Tibial artery (tissue), 4 donors: ENCODE measurements around the gene TK1.

Experiments
- DNase-seq, 2 donors: peaks; one replicate each; pipeline ENCODE4 v3.0.0-alpha.2; 2019
- H3K27ac ChIP-seq, 2 donors: fragments of 200-600 bp; sonication (generic) in 1 of 2; 1 replicate in 1 of 2; 2 replicates in 1 of 2; pipeline ENCODE4 v1.5.1; 2018 to 2019; ENCODE audit warnings: mild to moderate bottlenecking in 1 of 2
- H3K27me3 ChIP-seq, 2 donors: fragments of 200-600 bp; sonication (generic) in 1 of 2; one replicate each; pipeline versions ENCODE4 v1.5.1 to v1.6.0; 2016 to 2019
- H3K36me3 ChIP-seq, 3 donors: fragments of 200-600 bp; sonication (generic) in 2 of 3; one replicate each; pipeline ENCODE4 v1.5.1; 2016 to 2019; ENCODE audit warnings: mild to moderate bottlenecking in 2 of 3
- H3K4me1 ChIP-seq, 4 donors: fragments of 200-600 bp; sonication (generic) in 2 of 4; 1 replicate in 3 of 4; 2 replicates in 1 of 4; pipeline ENCODE4 v1.5.1; 2016 to 2019
- H3K4me3 ChIP-seq, 2 donors: fragments of 200-600 bp; sonication (generic) in 1 of 2; 1 replicate in 1 of 2; 2 replicates in 1 of 2; pipeline ENCODE4 v1.5.1; 2018 to 2019; ENCODE audit warnings: mild to moderate bottlenecking in 2 of 2
- H3K9me3 ChIP-seq, 3 donors: fragments of 200-600 bp; sonication (generic) in 1 of 3; one replicate each; pipeline ENCODE4 v1.5.1; 2016 to 2019
- intact Hi-C: fragments of 100-400 bp; cut with DNase I; formaldehyde crosslinking; loops from one replicate; pipeline ENCODE4 v1.15.0; 2023; ENCODE audit warnings: low total_unique reads
- TF ChIP-seq, protein P1 (sequence below), 2 experiments: fragments of 200-600 bp in 1 of 2; fragments of 450-650 bp in 1 of 2; IDR thresholded peaks; one replicate each; pipeline ENCODE4 v1.5.1; 2017 to 2019; ENCODE audit warnings: antibody characterized with exemption in 2 of 2, mild to moderate bottlenecking in 1 of 2, moderate library complexity in 1 of 2

Gene TK1

DNA sequence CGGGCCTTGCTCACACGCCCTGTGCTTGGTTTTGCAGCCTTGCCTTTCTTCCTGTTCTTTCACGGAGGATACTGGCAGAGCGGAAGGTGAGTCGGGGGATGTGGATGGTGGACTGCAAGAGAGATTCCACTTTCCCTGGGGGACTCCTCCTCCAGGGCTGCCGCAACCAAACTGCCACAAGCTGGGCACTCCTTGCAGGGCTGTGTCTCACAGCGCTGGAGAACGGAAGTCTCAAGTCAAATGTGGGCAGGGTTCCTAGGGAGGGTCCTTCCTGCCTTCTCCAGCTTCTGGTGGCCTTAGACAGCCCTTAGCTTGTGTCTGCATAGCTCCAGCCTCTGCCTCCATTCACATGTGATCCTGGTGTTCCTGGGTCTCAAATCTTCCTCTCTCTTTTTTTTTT lies 15.8 kb upstream of the TK1 start:
- Histone ChIP-seq H3K36me3 (peaks cover 0 to 33% (median 13%) of the 10 kb centered on the region in 3 donors), H3K4me1 (peaks cover 0 to 11% (median 0%) of the 10 kb centered on the region in 4 donors), H3K27ac (no peak overlapping the region), H3K4me3 (no peak overlapping the region), H3K27me3 (no peaks in the 10 kb centered on the region), H3K9me3 (no peaks in the 10 kb centered on the region)
- DNase-seq = no peak
- intact Hi-C loops = no loop called here
- TF ChIP-seq, protein P1, sequence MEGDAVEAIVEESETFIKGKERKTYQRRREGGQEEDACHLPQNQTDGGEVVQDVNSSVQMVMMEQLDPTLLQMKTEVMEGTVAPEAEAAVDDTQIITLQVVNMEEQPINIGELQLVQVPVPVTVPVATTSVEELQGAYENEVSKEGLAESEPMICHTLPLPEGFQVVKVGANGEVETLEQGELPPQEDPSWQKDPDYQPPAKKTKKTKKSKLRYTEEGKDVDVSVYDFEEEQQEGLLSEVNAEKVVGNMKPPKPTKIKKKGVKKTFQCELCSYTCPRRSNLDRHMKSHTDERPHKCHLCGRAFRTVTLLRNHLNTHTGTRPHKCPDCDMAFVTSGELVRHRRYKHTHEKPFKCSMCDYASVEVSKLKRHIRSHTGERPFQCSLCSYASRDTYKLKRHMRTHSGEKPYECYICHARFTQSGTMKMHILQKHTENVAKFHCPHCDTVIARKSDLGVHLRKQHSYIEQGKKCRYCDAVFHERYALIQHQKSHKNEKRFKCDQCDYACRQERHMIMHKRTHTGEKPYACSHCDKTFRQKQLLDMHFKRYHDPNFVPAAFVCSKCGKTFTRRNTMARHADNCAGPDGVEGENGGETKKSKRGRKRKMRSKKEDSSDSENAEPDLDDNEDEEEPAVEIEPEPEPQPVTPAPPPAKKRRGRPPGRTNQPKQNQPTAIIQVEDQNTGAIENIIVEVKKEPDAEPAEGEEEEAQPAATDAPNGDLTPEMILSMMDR (IDR thresholded peaks at IDR 0.05) = no peak

DNA sequence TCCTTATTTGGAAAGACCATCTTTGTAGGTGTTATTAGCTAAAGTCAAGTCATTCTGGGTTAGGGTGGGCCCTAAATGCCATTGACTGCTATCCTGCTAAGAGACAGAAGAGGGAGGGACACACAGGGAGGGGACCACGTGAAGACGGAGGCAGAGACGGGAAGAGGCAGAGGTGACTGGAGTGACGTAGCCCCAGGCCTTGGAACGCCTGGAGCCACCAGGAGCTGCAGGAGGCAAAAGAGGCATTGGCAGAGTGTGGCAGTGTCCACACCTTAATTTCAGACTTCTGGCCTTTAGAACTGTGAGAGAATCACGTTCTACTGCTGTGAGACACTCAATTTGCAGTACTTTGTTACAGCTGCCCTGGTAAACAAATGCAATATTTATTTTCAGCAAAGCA lies 13.6 kb upstream of the TK1 start:
- Histone ChIP-seq H3K9me3 (no peaks in the 10 kb centered on the region), H3K4me1 (peaks cover 0 to 11% (median 0%) of the 10 kb centered on the region in 4 donors), H3K27me3 (no peaks in the 10 kb centered on the region), H3K27ac (no peak overlapping the region), H3K36me3 (peaks cover 0 to 37% (median 25%) of the 10 kb centered on the region in 3 donors), H3K4me3 (no peak overlapping the region)
- intact Hi-C loops = no loop called here
- DNase-seq = no peak
- TF ChIP-seq, protein P1 (IDR thresholded peaks at IDR 0.05) = no peak

DNA sequence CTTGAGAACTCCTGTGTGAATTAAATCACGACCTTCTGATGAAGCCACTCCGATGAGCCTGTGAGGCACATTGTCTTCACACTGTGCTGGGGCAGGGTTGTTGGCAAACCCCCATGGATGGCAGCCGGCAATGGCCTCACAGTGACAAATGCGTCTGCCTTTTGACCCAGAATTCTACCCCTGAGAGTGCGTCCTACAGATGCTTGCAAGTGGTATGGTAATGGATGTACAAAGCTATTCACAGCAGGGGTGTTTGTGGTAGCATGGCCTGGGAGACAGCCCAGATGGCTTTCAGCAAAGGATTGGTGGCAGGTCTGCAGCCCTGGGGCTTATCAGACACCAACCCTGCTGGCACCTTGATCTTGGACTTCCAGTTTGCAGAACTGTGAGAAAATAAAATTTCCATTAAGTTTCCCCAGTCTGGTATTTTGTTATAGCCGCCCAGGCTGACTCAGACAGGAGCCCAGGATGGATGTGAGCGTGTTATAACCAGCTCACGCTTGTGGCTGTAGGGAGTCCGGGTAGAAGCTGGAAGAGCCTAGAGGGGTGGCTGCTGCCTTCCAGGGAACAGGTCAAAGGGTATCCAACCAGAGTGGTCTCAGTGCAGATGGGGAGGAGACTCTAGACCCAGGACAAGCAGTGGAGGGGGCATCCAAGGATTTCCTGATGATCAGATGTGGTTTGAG lies 10.4 kb upstream of the TK1 start:
- DNase-seq = no peak
- no peaks in the 10 kb centered on the region for H3K9me3 ChIP-seq
- H3K27ac ChIP-seq = peak overlapping the region in 1 of 2 donors; percentile 49
- TF ChIP-seq, protein P1 (IDR thresholded peaks at IDR 0.05) = no peak
- H3K27me3 ChIP-seq = no peaks in the 10 kb centered on the region
- intact Hi-C loops = no loop called here
- no peak overlapping the region for H3K4me3 ChIP-seq
- H3K36me3 ChIP-seq = peaks cover 5 to 47% (median 31%) of the 10 kb centered on the region in 3 donors
- peaks cover 0 to 11% (median 0%) of the 10 kb centered on the region in 4 donors for H3K4me1 ChIP-seq

DNA sequence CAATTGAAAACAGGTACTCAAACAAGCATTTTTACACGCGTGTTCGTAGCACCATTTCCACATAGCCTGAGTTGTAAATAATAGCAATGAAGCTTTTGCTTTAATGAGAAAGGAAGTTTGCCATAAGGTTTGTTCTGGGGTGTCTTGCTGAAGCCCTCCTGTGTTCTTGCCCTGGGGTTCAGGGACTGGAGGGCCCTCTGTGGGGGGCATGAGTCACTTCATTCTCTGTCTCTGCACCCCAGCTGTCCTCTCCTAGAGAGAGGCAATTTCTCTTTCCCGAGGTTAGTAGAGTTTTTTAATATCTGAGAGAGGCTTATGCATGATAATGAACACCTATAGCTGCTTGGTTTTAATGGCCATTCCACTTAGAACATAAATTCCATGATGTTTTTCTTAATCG lies 9.9 kb upstream of the TK1 start:
- no peaks in the 10 kb centered on the region for H3K9me3 ChIP-seq
- TF ChIP-seq, protein P1 (IDR thresholded peaks at IDR 0.05) = no peak
- no peak for DNase-seq
- H3K36me3 ChIP-seq = peaks cover 6 to 52% (median 31%) of the 10 kb centered on the region in 3 donors
- intact Hi-C loops = no loop called here
- no peaks in the 10 kb centered on the region for H3K27me3 ChIP-seq
- H3K27ac ChIP-seq = no peak overlapping the region
- peaks cover 0 to 11% (median 0%) of the 10 kb centered on the region in 4 donors for H3K4me1 ChIP-seq
- no peak overlapping the region for H3K4me3 ChIP-seq

DNA sequence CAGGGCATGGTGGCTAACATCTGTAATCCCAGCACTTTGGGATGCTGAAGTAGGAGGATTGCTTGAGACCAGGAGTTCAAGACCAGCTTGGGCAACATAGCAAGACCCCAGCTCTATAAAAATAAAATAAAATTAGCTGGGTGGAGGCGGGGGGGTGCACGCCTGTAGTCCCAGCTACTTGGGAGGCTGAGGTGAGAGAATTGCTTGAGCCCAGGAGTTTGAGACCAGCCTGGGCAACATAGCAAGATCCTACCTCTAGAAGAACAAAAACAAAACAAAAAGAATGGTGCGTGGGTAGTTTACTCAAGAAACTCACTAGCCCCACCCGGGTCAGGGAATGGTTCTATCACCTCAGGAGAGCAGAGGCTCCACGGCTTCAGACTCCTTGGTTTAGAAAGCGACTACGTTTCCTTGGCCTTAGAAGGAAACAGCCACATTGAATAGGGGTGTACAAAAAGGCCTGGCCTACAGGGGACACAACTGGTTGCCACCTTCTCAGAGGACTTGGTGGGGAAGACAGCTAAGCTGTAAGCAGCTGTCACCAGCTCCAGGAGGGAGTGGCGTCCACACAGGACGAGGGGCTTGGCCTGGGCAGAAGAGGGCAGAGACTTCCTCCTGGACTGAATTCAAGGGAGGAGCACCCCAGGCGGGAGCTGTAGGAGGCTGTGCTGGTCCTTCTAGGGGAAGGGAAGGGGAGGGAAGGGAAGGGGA lies 716 bp downstream of the TK1 start:
- TF ChIP-seq, protein P1 (IDR thresholded peaks at IDR 0.05) = no peak
- intact Hi-C loops = no loop called here
- no peaks in the 10 kb centered on the region for H3K9me3 ChIP-seq
- peaks cover 0 to 9% (median 7%) of the 10 kb centered on the region in 3 donors for H3K36me3 ChIP-seq
- H3K4me3 ChIP-seq = peak overlapping the region; percentile 43 to 54
- H3K27me3 ChIP-seq = no peaks in the 10 kb centered on the region
- no peak overlapping the region for H3K27ac ChIP-seq
- peak; percentile 48 to 76 for DNase-seq
- peaks cover 0 to 20% (median 12%) of the 10 kb centered on the region in 4 donors for H3K4me1 ChIP-seq
